ENCODE results near the gene IQSEC3.
"Not testable (repeated sequence)": the region's sequence is repeated elsewhere in the genome, so short reads cannot be mapped to it uniquely, and the experiment has no call there.

Gene IQSEC3

DNA sequence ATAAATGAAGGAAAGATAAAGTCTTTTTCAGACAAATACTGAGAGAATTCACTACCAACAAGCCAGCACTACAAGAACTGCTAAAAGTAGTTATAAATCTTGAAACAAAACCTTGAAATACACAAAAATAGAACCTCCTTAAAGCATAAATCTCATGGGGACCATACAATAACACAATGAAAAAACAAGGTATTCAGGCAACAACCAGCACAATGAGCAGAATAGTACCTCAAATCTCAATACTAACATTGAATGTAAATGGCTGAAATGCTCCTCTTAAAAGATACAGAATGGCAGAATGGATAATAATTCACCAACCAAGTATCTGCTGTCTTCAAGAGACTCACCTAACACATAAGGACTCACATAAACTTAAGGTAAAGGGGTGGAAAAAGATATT lies 7.7 kb upstream of the IQSEC3 start:
- TF ChIP-seq, protein P1, sequence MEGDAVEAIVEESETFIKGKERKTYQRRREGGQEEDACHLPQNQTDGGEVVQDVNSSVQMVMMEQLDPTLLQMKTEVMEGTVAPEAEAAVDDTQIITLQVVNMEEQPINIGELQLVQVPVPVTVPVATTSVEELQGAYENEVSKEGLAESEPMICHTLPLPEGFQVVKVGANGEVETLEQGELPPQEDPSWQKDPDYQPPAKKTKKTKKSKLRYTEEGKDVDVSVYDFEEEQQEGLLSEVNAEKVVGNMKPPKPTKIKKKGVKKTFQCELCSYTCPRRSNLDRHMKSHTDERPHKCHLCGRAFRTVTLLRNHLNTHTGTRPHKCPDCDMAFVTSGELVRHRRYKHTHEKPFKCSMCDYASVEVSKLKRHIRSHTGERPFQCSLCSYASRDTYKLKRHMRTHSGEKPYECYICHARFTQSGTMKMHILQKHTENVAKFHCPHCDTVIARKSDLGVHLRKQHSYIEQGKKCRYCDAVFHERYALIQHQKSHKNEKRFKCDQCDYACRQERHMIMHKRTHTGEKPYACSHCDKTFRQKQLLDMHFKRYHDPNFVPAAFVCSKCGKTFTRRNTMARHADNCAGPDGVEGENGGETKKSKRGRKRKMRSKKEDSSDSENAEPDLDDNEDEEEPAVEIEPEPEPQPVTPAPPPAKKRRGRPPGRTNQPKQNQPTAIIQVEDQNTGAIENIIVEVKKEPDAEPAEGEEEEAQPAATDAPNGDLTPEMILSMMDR (IDR thresholded peaks at IDR 0.05), result no peak
- H3K9me3 ChIP-seq, result peaks cover 7 to 13% (median 10%) of the 10 kb centered on the region in 3 donors

GRCh38 chr12:61845-62244 lies 4.7 kb upstream of the IQSEC3 start:
- H3K4me1 ChIP-seq; H3K27me3 ChIP-seq; H3K4me3 ChIP-seq; intact Hi-C loops (cut with DNase I; ENCODE audit: low total_unique reads); H3K27ac ChIP-seq; H3K36me3 ChIP-seq; DNase-seq: not testable (repeated sequence)
- H3K9me3 ChIP-seq, result peaks cover 2 to 13% (median 10%) of the 10 kb centered on the region in 3 donors

More for the DNA sequence above, 7.7 kb upstream of the IQSEC3 start:
- no peak for DNase-seq
- no peak overlapping the region for H3K4me3 ChIP-seq
- peaks cover 0 to 33% of the 10 kb centered on the region in 2 donors for H3K27me3 ChIP-seq
- intact Hi-C loops (cut with DNase I; ENCODE audit: low total_unique reads), result no loop called here
- no peaks in the 10 kb centered on the region for H3K36me3 ChIP-seq
- no peak overlapping the region for H3K27ac ChIP-seq
- no peaks in the 10 kb centered on the region for H3K4me1 ChIP-seq

- H3K4me3 ChIP-seq; H3K9me3 ChIP-seq; H3K36me3 ChIP-seq; intact Hi-C loops (cut with DNase I; ENCODE audit: low total_unique reads); H3K27ac ChIP-seq; H3K4me1 ChIP-seq; DNase-seq: not testable (repeated sequence)
- peaks cover 0 to 16% of the 10 kb centered on the region in 2 donors for H3K27me3 ChIP-seq
These were observed 990 bp upstream of the IQSEC3 start for GRCh38 chr12:65491-66063.

DNA sequence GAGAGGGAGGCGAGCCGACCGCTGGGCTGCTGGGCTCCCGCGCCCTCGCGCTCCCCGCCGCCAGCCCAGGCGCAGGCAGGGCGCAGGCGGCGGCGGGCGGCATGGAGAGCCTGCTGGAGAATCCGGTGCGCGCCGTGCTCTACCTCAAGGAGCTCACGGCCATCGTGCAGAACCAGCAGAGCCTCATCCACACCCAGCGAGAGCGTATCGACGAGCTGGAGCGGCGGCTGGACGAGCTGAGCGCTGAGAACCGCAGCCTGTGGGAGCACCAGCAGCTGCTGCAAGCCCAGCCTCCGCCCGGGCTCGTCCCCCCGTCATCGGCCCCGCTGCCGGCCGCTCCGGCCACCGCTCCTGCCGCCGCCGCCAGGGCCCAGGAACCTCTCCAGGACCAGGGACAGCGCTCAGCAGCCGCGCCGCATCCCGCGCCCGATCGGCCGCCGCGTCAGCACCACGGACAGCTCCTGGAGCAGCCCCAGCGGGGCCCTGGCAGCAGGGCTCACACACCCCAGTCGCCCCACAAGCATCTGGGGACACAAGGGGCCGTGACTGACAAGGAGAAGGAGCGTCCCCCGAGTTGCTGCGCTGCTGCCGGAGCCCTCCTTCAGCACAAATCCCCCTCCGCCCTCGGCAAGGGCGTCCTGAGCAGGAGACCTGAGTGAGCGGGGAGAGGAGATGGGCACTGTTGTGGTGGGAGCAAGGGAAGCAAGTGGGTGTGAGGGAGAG lies 376 bp downstream of the IQSEC3 start:
- not testable (repeated sequence) for DNase-seq

GRCh38 chr12:69677-70076 lies 3.1 kb downstream of the IQSEC3 start:
- peaks cover 0 to 27% of the 10 kb centered on the region in 2 donors for H3K27me3 ChIP-seq
- DNase-seq; H3K4me3 ChIP-seq; intact Hi-C loops (cut with DNase I; ENCODE audit: low total_unique reads); H3K27ac ChIP-seq; H3K9me3 ChIP-seq; H3K4me1 ChIP-seq; H3K36me3 ChIP-seq: not testable (repeated sequence)

More for the DNA sequence above, 376 bp downstream of the IQSEC3 start:
- H3K27ac ChIP-seq; H3K4me3 ChIP-seq; H3K36me3 ChIP-seq; intact Hi-C loops (cut with DNase I; ENCODE audit: low total_unique reads); H3K9me3 ChIP-seq; H3K4me1 ChIP-seq: not testable (repeated sequence)
- peaks cover 0 to 26% of the 10 kb centered on the region in 2 donors for H3K27me3 ChIP-seq

GRCh38 chr12:70541-70940 lies 4.0 kb downstream of the IQSEC3 start:
- H3K27ac ChIP-seq; intact Hi-C loops (cut with DNase I; ENCODE audit: low total_unique reads); H3K36me3 ChIP-seq; H3K4me3 ChIP-seq; H3K4me1 ChIP-seq; H3K9me3 ChIP-seq; DNase-seq: not testable (repeated sequence)
- peaks cover 0 to 32% of the 10 kb centered on the region in 2 donors for H3K27me3 ChIP-seq

DNA sequence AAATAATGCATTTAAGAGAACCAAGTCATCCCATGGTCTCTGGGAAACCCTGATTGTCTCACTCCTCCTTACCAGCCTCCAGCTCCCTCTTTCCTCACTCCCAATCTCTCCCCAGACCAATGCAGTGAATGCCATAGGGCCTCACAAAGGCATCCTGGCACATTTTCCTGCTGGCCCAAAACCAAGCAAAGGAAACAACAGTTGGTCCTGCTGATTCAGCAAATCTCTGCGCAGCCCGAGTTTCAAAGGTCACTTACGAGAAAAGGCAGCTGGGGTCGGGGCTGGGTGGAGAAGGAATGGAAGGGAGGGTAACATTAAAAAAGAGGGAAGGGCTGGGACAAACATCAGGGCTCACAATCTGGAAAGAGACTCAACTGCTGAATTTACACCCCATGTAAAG lies 5.5 kb downstream of the IQSEC3 start:
- DNase-seq; H3K9me3 ChIP-seq; H3K4me1 ChIP-seq; intact Hi-C loops (cut with DNase I; ENCODE audit: low total_unique reads); H3K36me3 ChIP-seq; H3K4me3 ChIP-seq; H3K27ac ChIP-seq: not testable (repeated sequence)
- peaks cover 0 to 47% of the 10 kb centered on the region in 2 donors for H3K27me3 ChIP-seq

GRCh38 chr12:74420-75190 lies 8.0 kb downstream of the IQSEC3 start:
- H3K27ac ChIP-seq; H3K36me3 ChIP-seq; H3K4me3 ChIP-seq; H3K4me1 ChIP-seq; DNase-seq; intact Hi-C loops (cut with DNase I; ENCODE audit: low total_unique reads); H3K9me3 ChIP-seq: not testable (repeated sequence)
- H3K27me3 ChIP-seq, result peaks cover 0 to 61% of the 10 kb centered on the region in 2 donors

DNA sequence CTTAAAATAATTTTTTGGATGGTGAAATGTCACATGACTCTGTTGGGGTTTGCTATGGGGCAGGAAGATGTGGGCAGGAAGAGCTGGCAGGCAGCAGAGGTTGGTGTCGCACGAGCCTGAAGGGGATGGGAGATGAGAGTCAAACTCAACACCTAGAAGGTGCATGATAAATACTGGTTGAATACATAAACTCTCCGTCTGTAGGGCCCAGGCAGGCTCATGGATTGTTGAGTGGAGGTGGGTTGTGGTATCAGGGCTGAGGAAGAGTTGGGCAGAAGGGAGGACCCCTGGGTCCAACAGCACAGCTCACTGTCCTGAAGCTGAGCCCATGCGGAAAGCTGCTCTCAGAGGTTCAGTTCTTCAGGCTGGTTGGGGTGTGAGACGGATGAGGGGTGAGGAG lies 9.0 kb downstream of the IQSEC3 start:
- H3K4me3 ChIP-seq; intact Hi-C loops (cut with DNase I; ENCODE audit: low total_unique reads): not testable (repeated sequence)

GRCh38 chr12:76102-76501 lies 9.5 kb downstream of the IQSEC3 start:
- H3K36me3 ChIP-seq; H3K27ac ChIP-seq; DNase-seq; intact Hi-C loops (cut with DNase I; ENCODE audit: low total_unique reads); H3K4me1 ChIP-seq; H3K4me3 ChIP-seq; H3K9me3 ChIP-seq: not testable (repeated sequence)
- peaks cover 0 to 59% of the 10 kb centered on the region in 2 donors for H3K27me3 ChIP-seq

More for the DNA sequence above, 9.0 kb downstream of the IQSEC3 start:
- H3K27ac ChIP-seq, H3K36me3 ChIP-seq, H3K9me3 ChIP-seq, DNase-seq, H3K4me1 ChIP-seq: not testable (repeated sequence)
- peaks cover 0 to 59% of the 10 kb centered on the region in 2 donors for H3K27me3 ChIP-seq

GRCh38 chr12:76551-76950 lies 10.0 kb downstream of the IQSEC3 start:
- H3K27ac ChIP-seq; H3K9me3 ChIP-seq; H3K4me3 ChIP-seq; H3K36me3 ChIP-seq; intact Hi-C loops (cut with DNase I; ENCODE audit: low total_unique reads); H3K4me1 ChIP-seq; DNase-seq: not testable (repeated sequence)
- peaks cover 0 to 59% of the 10 kb centered on the region in 2 donors for H3K27me3 ChIP-seq

DNA sequence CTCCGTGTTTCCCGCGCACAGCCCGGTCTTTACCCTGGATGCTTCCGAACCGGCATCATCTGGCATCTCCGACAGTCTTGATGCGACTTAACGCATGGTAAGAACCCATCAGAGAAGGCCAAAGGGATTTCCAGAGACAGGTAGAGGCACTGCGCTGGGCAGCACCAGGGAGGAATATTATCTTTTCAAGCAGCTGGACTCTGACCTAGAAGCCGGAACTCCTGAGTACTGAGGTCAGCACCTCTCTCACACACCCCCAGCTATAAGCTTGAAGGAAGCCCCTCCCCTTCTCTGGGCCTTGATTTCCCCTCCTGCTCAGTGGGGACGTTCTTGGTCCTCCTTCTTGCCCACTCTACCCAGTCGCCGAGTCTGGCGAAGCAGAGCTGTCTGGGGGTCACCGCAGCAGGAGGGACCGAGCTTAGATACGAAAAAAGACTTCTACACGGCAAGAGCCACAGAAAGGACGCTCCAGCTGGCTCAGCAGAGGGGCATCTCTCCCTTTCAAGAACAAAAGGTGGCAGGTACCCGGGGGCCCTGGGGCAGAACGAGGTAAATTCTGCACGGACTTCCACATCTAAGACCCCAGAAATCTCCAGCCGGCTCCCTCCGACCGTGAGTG lies 10.6 kb downstream of the IQSEC3 start:
- H3K36me3 ChIP-seq; H3K9me3 ChIP-seq; H3K27ac ChIP-seq; H3K4me3 ChIP-seq; intact Hi-C loops (cut with DNase I; ENCODE audit: low total_unique reads); DNase-seq; H3K4me1 ChIP-seq: not testable (repeated sequence)
- peaks cover 0 to 56% of the 10 kb centered on the region in 2 donors for H3K27me3 ChIP-seq

All from tibial artery (tissue), 4 donors.